OCI-LY1 (cell line): Measurements from ENCODE around the gene JUND.
A peak's percentile ranks its signal among the peaks of the same experiment; 100 is the strongest.
"Not testable (repeated sequence)": the region's sequence is repeated elsewhere in the genome, so short reads cannot be mapped to it uniquely, and the experiment has no call there.

Experiments
- H2AFZ ChIP-seq: fragments of 200-600 bp; sonication (generic), shearing (Covaris generic); 2 replicates; pipeline ENCODE4 v1.6.0; 2014; ENCODE audit warnings: antibody characterized with exemption, mild to moderate bottlenecking, low read length
- H3F3A ChIP-seq: fragments of 200-600 bp; sonication (generic), shearing (Covaris generic); 2 replicates; pipeline ENCODE4 v1.6.0; 2014; ENCODE audit warnings: mild to moderate bottlenecking, antibody characterized with exemption, low read length, moderate library complexity; ENCODE audit not compliant: insufficient read depth
- H3K27ac ChIP-seq: fragments of 200-600 bp; sonication (generic); 2 replicates; pipeline ENCODE4 v1.5.1; 2014; ENCODE audit warnings: low read length, mixed run types, mild to moderate bottlenecking, low read depth; ENCODE audit not compliant: poor library complexity, severe bottlenecking
- H3K27me3 ChIP-seq: fragments of 200-600 bp; sonication (generic); 2 replicates; pipeline ENCODE4 v1.6.0; 2014; ENCODE audit warnings: antibody characterized with exemption, mild to moderate bottlenecking, low read length, moderate library complexity; ENCODE audit not compliant: insufficient read depth
- H3K36me3 ChIP-seq: fragments of 200-600 bp; sonication (generic); 2 replicates; pipeline ENCODE4 v1.6.1; 2014; ENCODE audit warnings: mild to moderate bottlenecking, antibody characterized with exemption, low read length, moderate library complexity, mixed read lengths; ENCODE audit not compliant: insufficient read depth
- H3K4me1 ChIP-seq: fragments of 200-600 bp; sonication (generic); 2 replicates; pipeline ENCODE4 v1.5.1; 2014; ENCODE audit warnings: mild to moderate bottlenecking, low read length, moderate library complexity; ENCODE audit not compliant: insufficient read depth, severe bottlenecking
- H3K4me2 ChIP-seq: fragments of 200-600 bp; sonication (generic), shearing (Covaris generic); 2 replicates; pipeline ENCODE4 v1.6.1; 2014; ENCODE audit warnings: low read length
- H3K4me3 ChIP-seq: fragments of 200-600 bp; sonication (generic); 2 replicates; pipeline ENCODE4 v1.5.1; 2014; ENCODE audit warnings: low read length, low read depth, mild to moderate bottlenecking, mixed read lengths; ENCODE audit not compliant: poor library complexity, severe bottlenecking
- H3K79me2 ChIP-seq: fragments of 200-600 bp; shearing (Covaris generic); 2 replicates; pipeline ENCODE4 v1.6.1; 2016; ENCODE audit warnings: mixed run types, low read length, mixed read lengths; ENCODE audit not compliant: insufficient read depth
- H3K9ac ChIP-seq: fragments of 200-600 bp; sonication (generic), shearing (Covaris generic); 2 replicates; pipeline ENCODE4 v1.6.1; 2014; ENCODE audit warnings: mild to moderate bottlenecking, low read length, mixed read lengths
- H3K9me2 ChIP-seq: fragments of 200-600 bp; sonication (generic), shearing (Covaris generic); 2 replicates; pipeline ENCODE4 v1.6.1; 2014; ENCODE audit warnings: low read depth, mild to moderate bottlenecking, low read length, mixed read lengths
- H3K9me3 ChIP-seq: fragments of 200-600 bp; shearing (Covaris generic); 2 replicates; pipeline ENCODE4 v1.6.1; 2014; ENCODE audit warnings: low read length, mixed read lengths
- H4K20me1 ChIP-seq: fragments of 200-600 bp; sonication (generic), shearing (Covaris generic); 2 replicates; pipeline ENCODE4 v1.6.0; 2016; ENCODE audit warnings: mild to moderate bottlenecking, low read length; ENCODE audit not compliant: insufficient read depth
- EZH2 ChIP-seq: fragments of 200-600 bp; sonication (generic), shearing (Covaris generic); IDR thresholded peaks from 2 replicates; pipeline ENCODE4 v1.8.0; 2017; ENCODE audit warnings: borderline replicate concordance, mixed run types, mild to moderate bottlenecking, antibody characterized with exemption, low read length, moderate library complexity, mixed read lengths
- TF ChIP-seq, protein P1 (sequence below): fragments of 200-600 bp; sonication (generic), shearing (Covaris generic); IDR thresholded peaks from 2 replicates; pipeline ENCODE4 v1.5.1; 2017; ENCODE audit warnings: mild to moderate bottlenecking, antibody characterized with exemption, low read length, moderate library complexity, mixed read lengths

Gene JUND

DNA sequence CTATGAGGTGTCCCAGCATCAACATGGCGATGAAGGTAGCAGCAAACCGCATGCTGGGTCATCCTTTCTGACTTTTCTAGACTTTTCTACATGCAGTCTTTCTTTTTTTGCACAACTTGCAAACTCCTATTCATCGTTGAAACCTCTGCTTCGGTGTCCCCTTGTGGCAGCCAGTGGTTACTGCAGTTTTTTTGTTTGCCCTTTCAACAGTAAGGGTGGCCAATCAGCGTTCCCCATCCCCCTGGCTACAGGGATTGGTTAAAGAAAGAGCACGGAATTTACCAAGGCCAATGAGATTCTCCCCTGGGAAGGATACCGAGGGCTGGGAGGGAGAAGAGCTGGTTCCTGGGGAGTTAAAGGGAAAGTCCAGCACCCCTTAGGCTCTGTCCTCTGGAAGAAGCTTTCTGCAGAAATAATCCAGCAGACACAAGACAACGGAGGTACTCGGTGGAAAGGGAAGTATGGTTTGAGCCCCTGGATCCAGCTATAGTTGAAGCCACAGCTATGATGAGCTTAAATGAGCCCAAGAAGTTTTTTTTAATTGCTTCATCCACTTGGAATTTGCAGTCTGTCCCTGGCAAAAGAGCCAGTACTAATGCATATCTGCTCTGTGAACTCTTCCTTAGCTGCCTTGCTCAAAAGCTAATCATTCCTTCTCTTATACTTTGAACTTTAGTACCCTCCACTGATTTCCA lies 47.1 kb upstream of the JUND start:
- Histone ChIP-seq H3K79me2 (no peaks in the 10 kb centered on the region), H3K9me3 (no peaks in the 10 kb centered on the region), H3K27ac (no peak overlapping the region), H3K4me2 (peak overlapping the region; percentile 55), H3K36me3 (no peaks in the 10 kb centered on the region), H3K4me3 (peak overlapping the region; percentile 26), H3F3A (0 out of 2 replicates have a peak, but pooled peaks cover 4% of the 10 kb centered on the region), H2AFZ (no peak overlapping the region), H3K4me1 (peaks cover 12% of the 10 kb centered on the region), H4K20me1 (no peaks in the 10 kb centered on the region), H3K27me3 (peaks cover 7% of the 10 kb centered on the region; the same call in 1 of the 2 replicates), H3K9ac (no peak overlapping the region; the same call in 1 of the 2 replicates), H3K9me2 (no peaks in the 10 kb centered on the region)
- TF ChIP-seq, protein P1, sequence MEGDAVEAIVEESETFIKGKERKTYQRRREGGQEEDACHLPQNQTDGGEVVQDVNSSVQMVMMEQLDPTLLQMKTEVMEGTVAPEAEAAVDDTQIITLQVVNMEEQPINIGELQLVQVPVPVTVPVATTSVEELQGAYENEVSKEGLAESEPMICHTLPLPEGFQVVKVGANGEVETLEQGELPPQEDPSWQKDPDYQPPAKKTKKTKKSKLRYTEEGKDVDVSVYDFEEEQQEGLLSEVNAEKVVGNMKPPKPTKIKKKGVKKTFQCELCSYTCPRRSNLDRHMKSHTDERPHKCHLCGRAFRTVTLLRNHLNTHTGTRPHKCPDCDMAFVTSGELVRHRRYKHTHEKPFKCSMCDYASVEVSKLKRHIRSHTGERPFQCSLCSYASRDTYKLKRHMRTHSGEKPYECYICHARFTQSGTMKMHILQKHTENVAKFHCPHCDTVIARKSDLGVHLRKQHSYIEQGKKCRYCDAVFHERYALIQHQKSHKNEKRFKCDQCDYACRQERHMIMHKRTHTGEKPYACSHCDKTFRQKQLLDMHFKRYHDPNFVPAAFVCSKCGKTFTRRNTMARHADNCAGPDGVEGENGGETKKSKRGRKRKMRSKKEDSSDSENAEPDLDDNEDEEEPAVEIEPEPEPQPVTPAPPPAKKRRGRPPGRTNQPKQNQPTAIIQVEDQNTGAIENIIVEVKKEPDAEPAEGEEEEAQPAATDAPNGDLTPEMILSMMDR: peak; percentile 92
- TF ChIP-seq EZH2: no peak

DNA sequence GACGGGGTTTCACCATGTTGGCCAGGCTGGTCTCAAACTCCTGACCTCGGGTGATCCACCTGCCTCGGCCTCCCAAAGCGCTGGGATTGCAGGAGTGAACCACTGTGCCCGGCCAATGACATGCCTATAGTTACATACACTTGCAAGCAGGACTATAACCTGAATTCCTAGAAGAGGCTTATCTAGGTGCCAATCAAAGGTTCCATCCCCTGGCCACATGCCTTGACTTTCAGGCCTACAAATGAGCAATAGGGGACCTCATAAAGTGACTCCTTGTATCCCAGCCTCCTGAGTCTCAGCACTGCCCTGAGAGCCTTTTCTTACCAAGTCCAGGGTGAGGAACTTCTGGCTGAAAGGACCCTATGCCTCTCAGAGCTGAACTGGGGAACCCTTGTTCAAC lies 45.4 kb upstream of the JUND start:
- no peaks in the 10 kb centered on the region for H4K20me1 ChIP-seq
- H3K79me2 ChIP-seq: peaks cover 8% of the 10 kb centered on the region
- TF ChIP-seq, protein P1: no peak
- TF ChIP-seq EZH2: no peak
- H3K9me2 ChIP-seq: no peaks in the 10 kb centered on the region
- H3K36me3 ChIP-seq: no peaks in the 10 kb centered on the region
- H3K4me1 ChIP-seq: peaks cover 23% of the 10 kb centered on the region
- H3F3A ChIP-seq: 0 out of 2 replicates have a peak, but pooled peaks cover 5% of the 10 kb centered on the region
- no peak overlapping the region for H2AFZ ChIP-seq
- no peaks in the 10 kb centered on the region; the same call in 1 of the 2 replicates for H3K27me3 ChIP-seq
- H3K27ac ChIP-seq: no peak overlapping the region
- H3K9me3 ChIP-seq: no peaks in the 10 kb centered on the region
- no peak overlapping the region for H3K4me3 ChIP-seq
- H3K4me2 ChIP-seq: no peak overlapping the region
- no peak overlapping the region for H3K9ac ChIP-seq

DNA sequence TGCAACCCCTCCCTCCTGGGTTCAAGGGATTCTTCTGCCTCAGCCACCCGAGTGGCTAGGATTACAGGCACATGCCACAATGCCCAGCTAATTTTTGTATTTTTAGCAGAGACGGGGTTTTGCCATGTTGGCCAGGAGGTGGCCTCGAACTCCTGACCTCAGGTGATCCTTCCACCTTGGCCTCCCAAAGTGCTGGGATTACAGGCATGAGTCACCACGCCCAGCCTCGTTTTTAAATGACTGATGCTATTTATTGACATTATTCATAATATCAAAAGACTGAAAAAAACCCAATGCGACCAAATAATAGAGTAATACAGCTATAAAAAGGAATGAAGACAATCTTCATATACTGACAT lies 42.9 kb upstream of the JUND start:
- H3K79me2 ChIP-seq: peaks cover 13% of the 10 kb centered on the region
- H2AFZ ChIP-seq, H3K9me3 ChIP-seq, H3K4me3 ChIP-seq, H4K20me1 ChIP-seq, H3K4me2 ChIP-seq, H3K9me2 ChIP-seq, H3K9ac ChIP-seq, H3F3A ChIP-seq, H3K27me3 ChIP-seq: not testable (repeated sequence)
- peaks cover 19% of the 10 kb centered on the region; the same call in 1 of the 2 replicates for H3K36me3 ChIP-seq
- peaks cover 33% of the 10 kb centered on the region for H3K4me1 ChIP-seq
- peak overlapping the region; percentile 89 for H3K27ac ChIP-seq
